GM18502 (cell line): Measurements from ENCODE around the gene PHACTR2.
"Not testable (repeated sequence)": the region's sequence is repeated elsewhere in the genome, so short reads cannot be mapped to it uniquely, and the experiment has no call there.

Source experiments
- ATAC-seq: cut with Tn5 transposase; IDR thresholded peaks from one replicate; pipeline ENCODE4 v1.9.1; 2021; ENCODE audit warnings: mild to moderate bottlenecking; ENCODE audit not compliant: unreplicated experiment, poor library complexity

Gene PHACTR2

DNA sequence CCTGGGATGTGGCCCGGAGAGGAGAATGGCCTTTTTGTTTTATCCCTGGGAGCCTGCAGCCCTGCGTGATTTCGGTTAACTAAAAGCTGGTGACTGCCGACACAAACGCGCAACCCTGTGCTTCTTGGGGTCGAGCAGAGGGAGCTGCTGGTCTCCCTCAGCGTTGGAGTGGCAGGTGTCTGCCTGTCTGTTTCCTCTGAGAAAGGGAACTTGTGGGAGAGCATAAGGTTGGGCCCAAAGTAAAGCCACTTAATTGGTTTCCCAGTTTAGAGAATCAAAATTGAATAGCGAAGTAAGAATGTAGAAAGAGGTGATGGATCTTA lies 165.9 kb downstream of the PHACTR2 start:
- peak; percentile 7 for ATAC-seq

DNA sequence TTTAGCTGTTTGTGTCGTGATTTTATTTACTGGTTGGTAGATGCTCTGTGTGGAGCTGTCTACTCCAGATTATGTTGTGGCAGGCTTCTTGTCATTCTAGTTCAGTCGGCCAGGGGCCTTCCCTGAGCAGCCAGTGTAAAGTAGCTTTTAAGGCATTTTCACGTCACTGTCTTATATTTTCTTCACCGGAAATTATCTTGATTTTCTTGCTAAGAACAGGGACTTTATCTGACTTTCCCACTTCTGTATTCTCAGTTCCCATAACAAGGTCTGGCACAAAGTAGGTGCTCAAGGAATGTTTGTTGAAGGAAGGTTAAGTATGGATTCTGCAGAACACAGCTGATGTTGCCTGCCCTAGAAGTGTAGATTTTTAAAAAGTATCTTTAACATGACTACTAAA lies 166.2 kb downstream of the PHACTR2 start:
- ATAC-seq, result no peak

DNA sequence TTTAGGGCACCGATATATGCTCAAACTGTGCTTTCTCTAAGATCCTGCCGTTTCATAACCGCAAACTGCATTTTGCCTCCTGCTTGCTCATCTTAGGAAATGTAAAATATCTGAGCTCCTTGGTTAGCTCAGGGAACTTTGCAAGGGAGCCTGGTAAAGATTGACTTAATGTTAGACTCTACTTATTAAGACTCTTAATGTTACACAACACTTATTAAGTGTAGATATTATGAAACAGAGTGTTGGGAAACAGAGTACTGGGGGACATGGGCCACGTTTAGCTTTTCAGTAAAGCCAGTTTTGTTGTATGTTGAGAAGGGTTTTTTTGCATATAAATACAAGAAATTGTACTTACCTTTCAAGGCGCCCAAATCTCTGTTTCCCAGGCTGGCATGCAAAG lies 167.3 kb downstream of the PHACTR2 start:
- ATAC-seq, result no peak

DNA sequence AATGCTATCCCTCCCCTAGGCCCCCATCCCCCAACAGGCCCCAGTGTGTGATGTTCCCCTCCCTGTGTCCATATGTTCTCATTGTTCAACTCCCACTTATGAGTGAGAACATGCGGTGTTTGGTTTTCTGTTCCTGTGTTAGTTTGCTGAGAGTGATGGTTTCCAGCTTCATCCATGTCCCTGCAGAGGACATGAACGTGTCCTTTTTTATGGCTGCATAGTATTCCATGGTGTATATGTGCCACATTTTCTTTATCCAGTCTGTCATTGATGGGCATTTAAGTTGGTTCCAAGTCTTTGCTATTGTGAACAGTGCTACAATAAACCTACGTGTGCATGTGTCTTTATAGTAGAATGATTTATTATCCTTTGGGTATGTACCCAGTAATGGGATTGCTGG lies 173.9 kb downstream of the PHACTR2 start:
- ATAC-seq, result not testable (repeated sequence)

DNA sequence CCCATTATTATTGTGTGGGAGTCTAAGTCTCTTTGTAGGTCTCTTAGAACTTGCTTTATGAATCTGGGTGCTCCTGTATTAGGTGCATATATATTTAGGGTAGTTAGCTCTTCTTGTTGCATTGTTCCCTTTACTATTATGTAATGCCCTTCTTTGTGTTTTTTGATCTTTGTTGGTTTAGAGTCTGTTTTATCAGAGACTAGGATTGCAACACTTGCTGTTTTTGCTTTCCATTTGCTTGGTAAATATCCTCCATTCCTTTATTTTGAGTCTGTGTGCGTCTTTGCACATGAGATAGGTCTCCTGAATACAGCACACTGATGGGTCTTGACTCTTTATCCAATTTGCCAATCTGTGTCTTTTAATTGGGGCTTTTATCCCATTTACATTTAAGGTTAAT lies 177.3 kb downstream of the PHACTR2 start:
- ATAC-seq, result not testable (repeated sequence)

DNA sequence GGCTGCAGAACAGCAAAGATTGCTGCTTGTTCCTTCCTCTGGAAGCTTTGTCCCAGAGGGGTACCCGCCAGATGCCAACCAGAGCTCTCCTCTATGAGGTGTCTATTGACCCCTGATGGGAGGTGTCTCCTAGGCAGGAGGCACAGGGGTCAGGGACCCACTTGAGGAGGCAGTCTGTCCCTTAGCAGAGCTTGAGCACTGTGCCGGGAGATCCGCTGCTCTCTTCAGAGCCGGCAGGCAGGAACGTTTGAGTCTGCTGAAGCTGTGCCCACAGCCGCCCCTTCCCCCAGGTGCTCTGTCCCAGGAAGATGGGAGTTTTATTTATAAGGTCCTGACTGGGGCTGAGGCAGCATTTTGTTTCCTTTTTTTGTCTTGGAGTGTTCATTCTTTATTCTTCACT lies 179.0 kb downstream of the PHACTR2 start:
- not testable (repeated sequence) for ATAC-seq

DNA sequence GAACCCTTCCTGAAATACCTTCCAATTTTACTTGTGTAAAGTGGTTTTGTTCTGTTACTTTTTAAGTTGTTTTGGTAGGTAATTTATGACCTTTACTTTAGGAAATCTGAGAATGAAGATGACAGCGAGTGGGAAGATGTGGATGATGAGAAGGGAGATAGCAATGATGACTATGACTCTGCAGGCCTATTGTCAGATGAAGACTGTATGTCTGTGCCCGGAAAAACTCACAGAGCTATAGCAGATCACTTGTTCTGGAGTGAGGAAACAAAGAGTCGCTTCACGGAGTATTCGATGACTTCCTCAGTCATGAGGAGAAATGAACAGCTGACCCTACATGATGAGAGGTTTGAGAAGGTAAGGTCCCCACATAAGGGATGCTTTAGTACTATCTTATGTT lies 179.9 kb downstream of the PHACTR2 start:
- no peak for ATAC-seq

DNA sequence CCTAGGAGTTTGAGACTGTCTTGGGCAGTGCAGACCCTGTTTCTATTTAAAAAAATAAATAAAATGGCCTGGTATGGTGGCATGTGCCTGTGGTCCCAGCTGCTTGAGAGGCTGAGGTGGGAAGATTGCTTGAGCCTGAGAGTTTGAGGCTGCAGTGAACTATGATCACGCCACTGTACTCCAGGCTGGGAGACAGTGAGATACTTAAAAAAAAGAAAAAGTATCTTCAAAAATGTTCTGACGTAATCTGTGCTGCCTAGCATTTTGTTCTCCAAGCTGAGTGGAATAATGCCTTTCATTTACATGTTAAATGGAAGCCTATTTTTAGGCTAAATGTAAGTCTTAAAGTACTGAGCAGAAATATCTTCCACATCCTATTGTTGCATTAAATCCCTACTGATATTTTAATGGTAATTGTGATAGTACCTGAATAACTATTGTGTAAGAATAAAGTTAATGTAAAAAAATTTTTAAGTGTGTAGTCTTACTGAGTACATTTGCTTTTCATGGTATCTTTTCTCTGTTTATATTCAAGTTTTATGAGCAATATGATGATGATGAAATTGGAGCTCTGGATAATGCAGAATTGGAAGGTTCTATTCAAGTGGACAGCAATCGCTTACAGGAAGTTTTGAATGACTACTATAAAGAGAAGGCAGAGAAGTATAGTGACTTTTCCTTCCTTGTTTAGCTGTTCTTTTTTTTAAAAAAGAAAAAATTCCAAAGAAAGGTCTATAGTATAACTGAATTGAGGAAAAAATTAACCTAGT lies 182.3 kb downstream of the PHACTR2 start:
- no peak for ATAC-seq

DNA sequence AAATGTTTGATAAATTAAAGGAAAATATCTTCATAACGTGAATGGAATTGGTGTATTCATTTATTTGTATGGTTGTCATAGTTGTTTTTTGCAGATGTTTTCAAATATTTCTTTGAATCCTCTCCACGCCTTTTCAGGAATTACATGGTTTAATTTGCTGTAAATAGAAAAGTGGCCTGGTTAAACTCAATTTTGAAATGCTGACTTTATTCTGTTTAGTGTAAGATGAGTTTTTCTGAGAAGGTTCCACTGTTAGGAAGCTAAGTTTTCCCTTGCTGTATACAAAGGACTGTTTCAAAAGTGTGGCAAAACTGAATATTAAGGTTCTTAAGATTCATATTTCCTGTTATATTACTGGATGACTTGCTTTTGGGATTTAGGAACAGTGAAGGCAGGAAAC lies 186.0 kb downstream of the PHACTR2 start:
- ATAC-seq, result no peak

DNA sequence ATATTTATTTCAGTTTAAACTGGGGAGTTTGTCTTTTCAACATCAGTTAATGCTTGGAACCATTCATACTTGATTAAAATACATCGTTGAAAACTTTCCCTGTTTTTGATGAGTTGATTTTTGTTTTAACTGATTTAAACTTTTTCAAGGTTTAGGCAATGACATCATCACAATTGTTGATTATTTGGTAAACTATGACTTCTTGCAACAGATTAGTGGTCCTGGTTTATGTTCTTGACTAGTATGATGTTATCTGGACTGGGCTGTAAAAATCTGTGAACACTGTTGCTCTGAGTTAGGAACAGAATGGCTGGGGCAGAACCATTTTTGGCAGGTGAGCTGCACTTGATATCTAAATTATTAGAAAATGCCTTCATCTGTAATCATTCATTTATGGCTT lies 186.5 kb downstream of the PHACTR2 start, which contains the start of gene ZC2HC1B:
Gene ZC2HC1B (plus strand): TSS at position 241 of the 400 bp plus-strand sequence. CDS start 66 bp downstream, at position 307.
- ATAC-seq, result no peak

DNA sequence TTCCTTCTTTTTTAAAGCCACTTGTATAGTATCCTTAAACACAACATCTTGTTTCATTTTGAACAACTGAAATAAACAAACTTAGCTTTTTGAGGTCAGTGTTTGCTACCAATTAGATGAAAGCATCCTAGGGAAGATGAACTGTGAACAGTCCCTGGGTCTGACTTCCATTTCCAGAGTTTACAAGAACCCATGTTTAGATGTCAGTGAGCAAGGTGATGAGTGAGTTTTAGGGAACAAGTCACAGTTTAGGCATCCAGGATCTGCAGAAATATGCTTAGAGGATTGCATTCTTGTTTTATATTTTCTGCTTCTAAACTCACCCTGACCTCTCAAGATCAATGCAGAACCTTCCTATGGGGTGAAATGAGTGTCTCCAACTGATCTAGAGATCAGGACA lies 189.5 kb downstream of the PHACTR2 start:
- ATAC-seq, result no peak

DNA sequence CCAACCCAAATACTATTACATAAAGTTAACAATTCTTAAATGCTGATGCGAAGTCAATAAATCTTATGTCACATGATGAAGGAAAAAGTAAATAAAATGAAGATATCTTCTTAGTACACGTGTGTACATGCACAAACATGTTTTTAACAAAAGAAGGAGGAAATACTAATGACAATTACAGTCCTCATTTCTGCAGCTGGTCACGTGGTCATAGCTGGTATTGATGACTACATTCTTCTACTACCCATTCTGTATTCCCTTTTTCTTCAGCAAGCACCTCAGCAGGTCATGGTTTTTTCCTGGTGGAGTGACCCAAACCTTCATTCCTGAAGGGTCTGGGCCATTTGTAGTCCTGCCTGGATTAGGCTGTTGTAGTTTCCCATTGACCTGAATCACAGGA lies 191.0 kb downstream of the PHACTR2 start:
- not testable (repeated sequence) for ATAC-seq

DNA sequence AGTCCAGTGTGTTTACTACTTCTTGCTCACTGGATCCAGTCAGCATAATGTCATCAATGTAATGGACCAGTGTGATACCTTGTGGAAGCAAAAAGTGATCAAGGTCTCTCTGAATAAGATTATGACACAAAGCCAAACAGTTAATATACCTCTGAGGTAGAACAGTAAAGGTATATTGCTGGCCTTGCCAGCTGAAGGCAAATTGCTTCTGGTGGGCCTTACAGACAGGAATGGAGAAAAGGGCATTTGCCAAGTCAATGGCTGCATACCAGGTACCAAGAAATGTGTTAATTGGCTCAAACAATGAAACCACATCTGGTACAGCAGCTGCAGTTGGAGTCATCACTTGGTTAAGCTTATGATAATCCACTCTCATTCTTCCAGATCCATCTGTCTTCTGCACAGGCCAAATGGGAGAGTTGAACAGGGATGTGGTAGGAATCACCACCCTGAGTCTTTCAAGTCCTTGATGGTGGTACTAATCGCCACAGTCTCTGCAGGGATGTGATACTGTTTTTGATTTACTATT lies 193.5 kb downstream of the PHACTR2 start:
- not testable (repeated sequence) for ATAC-seq

DNA sequence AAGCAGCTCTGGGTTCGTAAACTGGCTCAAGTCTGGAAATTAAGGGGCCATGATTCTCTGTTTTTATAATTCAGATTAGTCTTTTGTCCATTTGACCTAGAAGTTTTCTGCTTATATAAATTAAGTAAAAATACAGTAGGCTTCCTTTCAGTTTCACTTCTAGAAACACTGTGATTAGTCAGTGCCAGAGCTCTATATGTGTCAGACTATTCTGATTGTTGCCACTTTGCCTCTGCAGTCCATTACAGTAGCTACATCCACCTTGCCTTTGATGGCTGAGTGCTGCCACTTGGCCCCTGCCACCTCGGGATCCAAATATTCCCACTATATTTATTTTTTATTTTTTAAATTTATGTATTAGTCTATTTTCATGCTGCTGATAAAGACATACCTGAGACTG lies 194.4 kb downstream of the PHACTR2 start:
- peak; percentile 99 for ATAC-seq

DNA sequence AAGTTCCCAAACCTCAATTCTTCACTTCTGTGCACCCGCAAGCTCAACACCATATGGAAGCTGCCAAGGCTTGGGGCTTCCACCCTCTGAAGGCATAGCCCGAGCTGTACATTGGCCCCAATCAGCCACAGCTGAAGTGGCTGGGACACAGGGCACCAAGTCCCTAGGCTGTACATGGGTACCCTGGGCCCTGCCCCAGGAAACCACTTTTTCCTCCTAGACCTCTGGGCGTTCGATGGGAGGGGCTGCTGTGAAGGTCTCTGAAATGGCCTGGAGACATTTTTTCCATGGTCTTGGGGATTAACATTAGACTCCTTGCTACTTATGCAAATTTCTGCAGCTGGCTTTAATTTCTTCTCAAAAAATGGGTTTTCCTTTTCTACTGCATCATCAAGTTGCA lies 195.8 kb downstream of the PHACTR2 start:
- ATAC-seq, result not testable (repeated sequence)

DNA sequence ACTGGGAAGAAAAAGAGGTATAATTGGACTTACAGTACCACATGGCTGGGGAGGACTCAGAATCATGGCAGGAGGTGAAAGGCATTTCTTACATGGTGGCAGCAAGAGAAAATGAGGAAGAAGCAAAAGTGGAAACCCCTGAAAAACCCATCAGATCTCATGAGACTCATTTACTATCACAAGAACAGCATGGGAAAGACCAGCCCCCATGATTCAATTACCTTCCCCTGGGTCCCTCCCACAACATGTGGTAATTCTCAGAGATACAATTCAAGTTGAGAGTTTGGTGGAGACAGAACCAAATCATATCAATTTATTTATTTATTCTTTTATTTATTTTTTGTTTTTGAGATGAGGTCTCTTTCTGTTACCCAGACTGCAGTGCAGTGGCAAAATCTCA lies 196.7 kb downstream of the PHACTR2 start:
- ATAC-seq, result not testable (repeated sequence)

DNA sequence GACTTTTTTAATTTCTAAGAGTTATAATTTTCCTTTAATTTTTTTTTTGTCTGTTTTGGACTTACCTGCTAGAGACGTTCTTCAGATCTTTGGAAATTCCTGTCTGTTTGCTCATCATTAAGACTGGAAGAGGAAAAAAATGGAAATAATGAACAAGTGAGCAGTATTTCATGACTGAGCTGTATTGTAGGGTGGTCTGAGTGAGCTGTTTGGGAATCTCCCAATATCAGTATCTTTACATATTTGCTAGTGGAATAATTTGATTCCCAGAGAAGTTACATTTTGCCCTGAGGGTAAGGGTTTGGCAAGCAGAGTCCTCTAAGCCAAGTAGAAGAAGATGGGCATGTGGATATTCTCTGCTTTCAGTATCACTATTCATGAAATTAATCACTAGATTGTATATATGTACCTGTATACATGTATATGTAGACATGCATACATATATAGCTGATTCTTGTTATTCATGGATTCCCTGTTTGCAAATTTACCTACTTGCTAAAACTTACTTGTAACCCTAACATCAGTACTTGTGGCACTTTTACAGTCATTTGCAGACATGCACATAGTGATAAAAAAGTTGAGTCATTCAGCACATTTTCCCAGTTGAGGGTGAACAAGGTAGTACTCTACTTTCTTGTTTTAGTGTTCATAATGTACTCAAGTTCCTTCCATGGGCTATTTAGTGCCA lies 200.0 kb downstream of the PHACTR2 start:
- no peak for ATAC-seq

DNA sequence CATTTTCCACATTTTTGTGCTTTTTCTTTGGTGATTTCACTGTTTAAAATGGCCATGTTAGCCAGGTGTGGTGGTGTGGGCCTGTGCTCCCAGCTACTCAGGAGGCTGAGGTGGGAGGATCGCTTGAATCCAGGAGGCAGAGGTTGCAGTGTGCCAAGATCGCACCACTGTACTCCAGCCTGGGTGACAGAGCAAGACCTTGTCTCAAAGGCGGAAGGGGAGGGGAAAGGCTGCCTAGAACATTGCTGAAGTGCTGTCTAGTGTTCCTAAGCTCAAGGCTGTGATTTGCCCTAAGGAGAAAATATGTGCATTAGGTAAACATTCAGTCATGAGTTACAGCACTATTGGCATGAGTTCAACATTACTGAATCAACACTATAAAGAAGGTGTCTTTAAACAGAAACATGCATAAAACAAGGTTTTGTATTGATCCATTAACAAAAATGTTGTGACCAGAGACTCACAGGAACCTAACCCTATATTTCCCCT lies 200.6 kb downstream of the PHACTR2 start:
- ATAC-seq, result no peak

DNA sequence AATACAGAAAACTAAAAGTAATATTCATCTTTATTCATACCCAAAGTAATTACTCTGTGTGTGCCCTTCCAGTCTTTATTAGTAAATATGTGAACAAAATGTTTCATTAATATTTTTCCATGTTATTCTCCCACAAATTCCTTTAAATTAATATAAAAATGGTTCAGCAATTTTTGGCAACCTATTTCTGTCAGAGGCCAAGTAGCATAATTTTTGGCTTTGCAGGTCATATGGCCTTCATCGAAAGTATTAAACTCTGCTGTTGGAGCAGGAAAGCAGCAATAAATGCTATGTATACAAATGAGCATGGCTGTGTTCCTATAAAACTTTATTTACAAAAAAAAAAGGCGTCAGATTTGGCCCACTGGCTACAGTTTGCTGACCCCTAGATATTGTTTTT lies 202.6 kb downstream of the PHACTR2 start:
- no peak for ATAC-seq
